ENCODE data around the gene UTF1. TPM values are rescaled to one million over a fixed set of nuclear protein-coding genes. Genes with fewer than 3 reads are reported as not detected.

The UTF1 gene
- total RNA-seq, 4 donors from 2014 or later: not detected

GRCh38 chr10:133209641-133210040 is 20.4 kb upstream of the UTF1 start:
- Histone ChIP-seq H3K4me1 (no peaks in the 10 kb centered on the region), H3K4me3 (no peak overlapping the region), H3K27me3 (peaks cover 64% of the 10 kb centered on the region), H3K9me3 (no peaks in the 10 kb centered on the region), H3K27ac (no peak overlapping the region), H3K36me3 (no peaks in the 10 kb centered on the region)
- no CpG with 5 or more reads among the region's 20 CpGs for WGBS, 2 donors (ENCODE audit: low coverage in 1 of 2)
- no peak for TF ChIP-seq POLR2A (IDR thresholded peaks at IDR 0.05)
- TF ChIP-seq POLR2AphosphoS5 (IDR thresholded peaks at IDR 0.05): no peak
- no peak for TF ChIP-seq CTCF (IDR thresholded peaks at IDR 0.05)
- no peak for TF ChIP-seq EP300 (IDR thresholded peaks at IDR 0.05)
- no peak for ATAC-seq

- ATAC-seq: no peak
- TF ChIP-seq POLR2AphosphoS5 (IDR thresholded peaks at IDR 0.05): no peak
- H3K27ac ChIP-seq: no peak overlapping the region
- 73 to 90% methylated on average over 2 to 6 of the region's 27 CpGs for WGBS, 2 donors (ENCODE audit: low coverage in 1 of 2)
- no peaks in the 10 kb centered on the region for H3K36me3 ChIP-seq
- H3K27me3 ChIP-seq: peaks cover 66% of the 10 kb centered on the region
- no peaks in the 10 kb centered on the region for H3K4me1 ChIP-seq
- no peak overlapping the region for H3K4me3 ChIP-seq
- H3K9me3 ChIP-seq: no peaks in the 10 kb centered on the region
Observed at GRCh38 chr10:133210398-133211140, 19.4 kb upstream of the UTF1 start.

- ATAC-seq: no peak
- Histone ChIP-seq H3K4me1 (no peaks in the 10 kb centered on the region), H3K4me3 (no peak overlapping the region), H3K36me3 (no peaks in the 10 kb centered on the region), H3K27ac (no peak overlapping the region), H3K27me3 (peaks cover 64% of the 10 kb centered on the region), H3K9me3 (no peaks in the 10 kb centered on the region)
- no peak for TF ChIP-seq EP300 (IDR thresholded peaks at IDR 0.05)
- TF ChIP-seq POLR2AphosphoS5 (IDR thresholded peaks at IDR 0.05): no peak
- no peak for TF ChIP-seq CTCF (IDR thresholded peaks at IDR 0.05)
- TF ChIP-seq POLR2A (IDR thresholded peaks at IDR 0.05): no peak
- WGBS, 2 donors (ENCODE audit: low coverage in 1 of 2): 44% methylated on average over 2 of the region's 25 CpGs; no CpG with 5 or more reads in 1 of the 2 donors
Observed at GRCh38 chr10:133211141-133211830, 18.7 kb upstream of the UTF1 start.

- no peaks in the 10 kb centered on the region for H3K4me1 ChIP-seq
- no peak for TF ChIP-seq POLR2AphosphoS5 (IDR thresholded peaks at IDR 0.05)
- TF ChIP-seq EP300 (IDR thresholded peaks at IDR 0.05): no peak
- no peak for TF ChIP-seq POLR2A (IDR thresholded peaks at IDR 0.05)
- TF ChIP-seq CTCF (IDR thresholded peaks at IDR 0.05): no peak
- ATAC-seq: no peak
- WGBS, 2 donors (ENCODE audit: low coverage in 1 of 2): 89 to 94% methylated on average over 18 to 19 of the region's 34 CpGs
- H3K27me3 ChIP-seq: peaks cover 56% of the 10 kb centered on the region
- no peaks in the 10 kb centered on the region for H3K9me3 ChIP-seq
- no peaks in the 10 kb centered on the region for H3K36me3 ChIP-seq
- no peak overlapping the region for H3K27ac ChIP-seq
- no peak overlapping the region for H3K4me3 ChIP-seq
Observed at GRCh38 chr10:133211959-133212852, 17.8 kb upstream of the UTF1 start.

- TF ChIP-seq CTCF (IDR thresholded peaks at IDR 0.05) (no peak), EP300 (IDR thresholded peaks at IDR 0.05) (no peak), POLR2AphosphoS5 (IDR thresholded peaks at IDR 0.05) (no peak), POLR2A (IDR thresholded peaks at IDR 0.05) (no peak)
- ATAC-seq: no peak
- H3K4me3 ChIP-seq: no peak overlapping the region
- WGBS, 2 donors (ENCODE audit: low coverage in 1 of 2): 100% methylated on average over 1 of the region's 20 CpGs; no CpG with 5 or more reads in 1 of the 2 donors
- no peak overlapping the region for H3K27ac ChIP-seq
- H3K36me3 ChIP-seq: no peaks in the 10 kb centered on the region
- no peaks in the 10 kb centered on the region for H3K4me1 ChIP-seq
- no peaks in the 10 kb centered on the region for H3K9me3 ChIP-seq
- peaks cover 49% of the 10 kb centered on the region for H3K27me3 ChIP-seq
Observed at GRCh38 chr10:133212853-133213494, 17.0 kb upstream of the UTF1 start.
